Melanocyte of skin (primary cell): ENCODE results near the gene TXNL1. TPM values are rescaled to one million over a fixed set of nuclear protein-coding genes. Genes with fewer than 3 reads are reported as not detected.

Experiments used
- total RNA-seq, 2 donors: library from RNA; depleted of rRNA; stranded (reverse); fragments of >200 nt; gene quantifications; 2 replicates each; pipeline ENCODE4 v1.2.3, GENCODE V29; 2012

The TXNL1 gene
- 10 to 100 TPM; 24.4 to 40.3 TPM for total RNA-seq

GRCh38 chr18:56638232-56639103 lies at the start of gene TXNL1:
Gene TXNL1, minus strand, starts transcription at chr18:56638592. Its CDS starts 152 bp downstream, at chr18:56638440.

GRCh38 chr18:56650944-56651770 lies 12.8 kb upstream of the TXNL1 start, which contains the start of gene WDR7:
Gene WDR7, plus strand, starts transcription at chr18:56651359. Its CDS starts 21,157 bp downstream, at chr18:56672516.

Other genes with a start within 250 kb of the TXNL1 start
- gene WDR7, start 12.8 kb upstream of the TXNL1 start, total RNA-seq: 10 to 100 TPM; 24.0 to 25.8 TPM